Psoas muscle (tissue), 8 donors: ENCODE results near the gene CIDEB. TPM values are rescaled to one million over a fixed set of nuclear protein-coding genes. Genes with fewer than 3 reads are reported as not detected.

ENCODE experiments used
- ATAC-seq, 4 donors: fragments of 200-7000 bp; cut with Tn5 transposase; one replicate each; pipeline ENCODE4 v1.9.1; 2020; ENCODE audit warnings: moderate library complexity in 3 of 4, mild to moderate bottlenecking in 2 of 4
- DNase-seq, 2 donors: peaks; one replicate each; pipeline ENCODE4 v3.0.0-alpha.2; 2020
- H3K27ac ChIP-seq: fragments of 200-600 bp; one replicate; pipeline ENCODE4 v1.8.0; 2022
- H3K27me3 ChIP-seq, 3 donors: fragments of 200-600 bp in 1 of 3; one replicate each; pipeline versions ENCODE4 v1.6.1 to v1.8.0; 2013 to 2022; ENCODE audit warnings: low read length in 2 of 3, mild to moderate bottlenecking in 2 of 3, moderate library complexity in 1 of 3; ENCODE audit not compliant: insufficient read depth in 3 of 3
- H3K36me3 ChIP-seq, 2 donors: fragments of 200-600 bp in 1 of 2; one replicate each; pipeline versions ENCODE4 v1.6.1 to v1.8.0; 2013 to 2022; ENCODE audit warnings: low read depth in 1 of 2, mild to moderate bottlenecking in 1 of 2, moderate library complexity in 1 of 2; ENCODE audit not compliant: insufficient read depth in 1 of 2
- H3K4me1 ChIP-seq: fragments of 200-600 bp; one replicate; pipeline ENCODE4 v1.8.0; 2022
- H3K4me3 ChIP-seq: fragments of 200-600 bp; one replicate; pipeline ENCODE4 v1.8.0; 2022; ENCODE audit warnings: mild to moderate bottlenecking
- H3K9me3 ChIP-seq: fragments of 200-600 bp; one replicate; pipeline ENCODE4 v1.8.0; 2022
- WGBS, 3 donors: extraction: QIAGEN DNeasy Blood & Tissue Kit; methylation state at CpG; one replicate each; pipeline versions ENCODE4 v1.1.6 to v1.1.7; 2013; 5-methylcytosine and 5-hydroxymethylcytosine counted together
- intact Hi-C, 2 donors: fragments of 100-400 bp; cut with DNase I; formaldehyde crosslinking; loops; one replicate each; pipeline versions ENCODE4 v1.11.0 to v1.14.2; 2022
- polyA plus RNA-seq, 3 donors: library from polyadenylated mRNA; stranded (reverse); fragments of 200-250 nt; gene quantifications; one replicate each; pipeline ENCODE4 v1.2.3, GENCODE V29; 2013
- total RNA-seq, 4 donors: library from RNA; stranded (reverse); fragmentation: NEBNext Ultra II Directional in 2 of 4; extraction: Animal tissue kit (Norgen Biotek cat#: 25700) in 2 of 4; gene quantifications; one replicate each; pipeline versions ENCODE4 v1.2.1 to v1.2.4, GENCODE V29; 2021 to 2023
- TF ChIP-seq, protein P1 (sequence below): fragments of 200-600 bp; IDR thresholded peaks from one replicate; pipeline ENCODE4 v1.8.0; 2022; ENCODE audit warnings: antibody characterized with exemption
- donor health status: healthy with polysubstance abuse.
- donor health status: DM: no; HTN: no; CAD: no; lungs with moderate emphysema.
- donor health status: Bipolar disorder and iron deficiency.
- donor health status: healthy.
- donor health status: DM: yes; HTN: yes; CAD: no.
- donor health status: DM: no; HTN: no; CAD: no.
- donor health status: DM: no; HTN: no; CAD: no.
- donor health status: DM: yes; HTN: yes; CAD: no.

The CIDEB gene
- total and polyA plus RNA-seq, 7 donors, result 0.95 to 2.5 (median 1.7) TPM

DNA sequence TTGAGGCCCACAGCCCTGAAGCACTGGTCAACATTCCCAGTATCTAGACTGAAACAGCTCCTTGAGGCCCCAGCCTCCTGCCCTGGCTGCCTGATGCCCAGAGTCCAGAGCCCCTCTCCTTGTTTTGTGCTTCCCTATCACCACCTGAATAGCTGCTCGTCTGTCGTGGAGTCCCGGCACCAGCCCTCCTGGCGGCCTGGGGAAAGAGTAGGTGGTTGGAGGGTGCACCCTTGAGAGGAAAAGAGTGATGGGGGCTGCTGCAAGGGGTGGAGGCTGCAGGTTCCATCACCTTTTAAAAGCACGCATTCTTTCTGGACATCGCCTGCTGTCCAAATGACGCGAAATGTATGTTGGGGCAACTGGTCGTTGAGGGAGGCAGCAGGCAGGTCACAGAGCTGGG, 39.6 kb downstream of the CIDEB start:
- H3K27me3 ChIP-seq, result no peaks in the 10 kb centered on the region
- 85 to 93% (median 93%) methylated on average over 9 of the region's 9 CpGs for WGBS, 3 donors
- ATAC-seq (no peak), DNase-seq (no peak)
- H3K9me3 ChIP-seq, result no peaks in the 10 kb centered on the region
- TF ChIP-seq, protein P1, sequence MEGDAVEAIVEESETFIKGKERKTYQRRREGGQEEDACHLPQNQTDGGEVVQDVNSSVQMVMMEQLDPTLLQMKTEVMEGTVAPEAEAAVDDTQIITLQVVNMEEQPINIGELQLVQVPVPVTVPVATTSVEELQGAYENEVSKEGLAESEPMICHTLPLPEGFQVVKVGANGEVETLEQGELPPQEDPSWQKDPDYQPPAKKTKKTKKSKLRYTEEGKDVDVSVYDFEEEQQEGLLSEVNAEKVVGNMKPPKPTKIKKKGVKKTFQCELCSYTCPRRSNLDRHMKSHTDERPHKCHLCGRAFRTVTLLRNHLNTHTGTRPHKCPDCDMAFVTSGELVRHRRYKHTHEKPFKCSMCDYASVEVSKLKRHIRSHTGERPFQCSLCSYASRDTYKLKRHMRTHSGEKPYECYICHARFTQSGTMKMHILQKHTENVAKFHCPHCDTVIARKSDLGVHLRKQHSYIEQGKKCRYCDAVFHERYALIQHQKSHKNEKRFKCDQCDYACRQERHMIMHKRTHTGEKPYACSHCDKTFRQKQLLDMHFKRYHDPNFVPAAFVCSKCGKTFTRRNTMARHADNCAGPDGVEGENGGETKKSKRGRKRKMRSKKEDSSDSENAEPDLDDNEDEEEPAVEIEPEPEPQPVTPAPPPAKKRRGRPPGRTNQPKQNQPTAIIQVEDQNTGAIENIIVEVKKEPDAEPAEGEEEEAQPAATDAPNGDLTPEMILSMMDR, result no peak
- no peak overlapping the region for H3K4me3 ChIP-seq
- intact Hi-C loops, result no loop called here
- H3K36me3 ChIP-seq, result peaks cover 8 to 47% of the 10 kb centered on the region in 2 donors
- no peaks in the 10 kb centered on the region for H3K4me1 ChIP-seq
- H3K27ac ChIP-seq, result no peak overlapping the region

DNA sequence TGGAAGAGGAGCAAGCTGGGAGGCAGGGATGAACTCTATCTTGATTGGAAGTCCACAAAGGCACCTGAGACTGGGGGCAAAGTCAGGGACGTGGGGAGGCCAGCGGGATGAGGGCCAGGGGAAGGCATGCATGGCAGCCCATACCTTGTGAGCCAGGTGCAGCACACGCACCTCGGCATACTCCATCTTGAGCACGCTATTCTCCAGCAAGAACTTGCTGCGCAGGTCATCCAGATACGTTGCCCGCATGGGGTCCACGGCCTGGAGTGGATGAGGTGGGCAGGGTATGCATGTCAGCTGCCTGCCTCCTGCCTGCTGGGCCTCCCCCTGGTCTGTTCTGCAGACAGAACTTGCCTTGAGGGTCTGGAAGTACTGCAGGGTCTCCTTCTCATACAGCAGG, 40.3 kb downstream of the CIDEB start:
- H3K36me3 ChIP-seq, result peaks cover 8 to 47% of the 10 kb centered on the region in 2 donors
- TF ChIP-seq, protein P1, result no peak
- H3K9me3 ChIP-seq, result no peaks in the 10 kb centered on the region
- intact Hi-C loops, result no loop called here
- DNase-seq (no peak), ATAC-seq (no peak)
- no peaks in the 10 kb centered on the region for H3K27me3 ChIP-seq
- no peaks in the 10 kb centered on the region for H3K4me1 ChIP-seq
- H3K27ac ChIP-seq, result no peak overlapping the region
- 90 to 92% (median 91%) methylated on average over 9 of the region's 9 CpGs for WGBS, 3 donors
- no peak overlapping the region for H3K4me3 ChIP-seq

DNA sequence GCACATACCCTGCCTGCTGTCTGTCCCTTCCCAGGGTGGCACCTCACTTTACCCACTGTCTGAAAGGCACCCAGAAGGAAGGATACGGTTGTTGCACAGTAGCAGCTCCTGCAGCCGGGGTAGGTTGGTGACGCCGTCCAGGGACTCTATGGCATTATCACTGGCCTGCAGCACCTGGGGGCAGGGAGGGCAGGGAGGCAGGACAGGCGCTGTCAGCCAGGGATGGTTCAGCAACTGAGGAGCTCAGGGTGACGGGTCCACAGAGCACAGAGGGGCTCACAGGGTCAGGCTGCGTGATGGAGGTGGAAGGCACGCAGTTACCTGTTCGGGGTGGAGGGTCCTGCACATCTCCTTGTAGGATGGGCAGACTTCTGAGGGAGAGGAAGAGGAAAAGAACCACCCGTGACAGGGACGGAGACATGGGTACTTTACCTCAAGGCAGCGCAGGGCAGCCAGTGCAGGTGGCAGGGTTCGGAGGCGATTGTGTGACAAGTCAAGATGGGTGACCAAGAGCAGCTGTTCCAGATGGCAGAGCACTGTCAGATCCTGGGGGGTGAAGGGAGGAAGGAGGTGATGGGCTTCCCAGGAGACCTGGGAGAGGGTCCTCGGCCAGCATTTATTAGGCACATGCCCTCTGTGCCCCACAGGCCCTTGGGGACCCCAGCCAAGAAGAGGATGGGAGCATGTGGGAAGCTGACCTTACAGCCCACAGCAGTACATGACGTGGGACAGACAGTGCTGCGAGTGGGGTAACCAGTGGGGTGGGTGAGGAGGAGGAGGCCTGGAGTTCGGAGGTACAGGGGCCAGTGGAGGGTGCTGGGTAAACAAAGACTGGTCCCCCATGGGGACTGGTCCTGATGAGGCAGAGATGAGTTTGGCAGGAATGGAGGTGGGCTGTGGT, 41.2 kb downstream of the CIDEB start:
- DNase-seq, result no peak
- Histone ChIP-seq H3K36me3 (peaks cover 8 to 47% of the 10 kb centered on the region in 2 donors), H3K9me3 (no peaks in the 10 kb centered on the region), H3K4me1 (no peaks in the 10 kb centered on the region), H3K27ac (no peak overlapping the region), H3K27me3 (no peaks in the 10 kb centered on the region), H3K4me3 (no peak overlapping the region)
- intact Hi-C loops, result no loop called here
- 84 to 87% (median 85%) methylated on average over 18 of the region's 18 CpGs for WGBS, 3 donors
- ATAC-seq, result no peak
- TF ChIP-seq, protein P1, result no peak

GRCh38 chr14:24264298-24264697, 43.5 kb downstream of the CIDEB start:
- 71 to 85% (median 73%) methylated on average over 6 of the region's 6 CpGs for WGBS, 3 donors
- ATAC-seq, result no peak
- intact Hi-C loops, result no loop called here
- Histone ChIP-seq H3K36me3 (peaks cover 7 to 41% of the 10 kb centered on the region in 2 donors), H3K27ac (no peak overlapping the region), H3K4me3 (no peak overlapping the region), H3K9me3 (no peaks in the 10 kb centered on the region), H3K4me1 (no peaks in the 10 kb centered on the region), H3K27me3 (no peaks in the 10 kb centered on the region)
- TF ChIP-seq, protein P1, result no peak
- no peak for DNase-seq
